MM.1S (cell line): ENCODE measurements around the gene ERFL.

Experiments
- DNase-seq: peaks from one replicate; pipeline ENCODE4 v3.0.0-alpha.2; 2015
- H2AFZ ChIP-seq: fragments of 300-600 bp; sonication (generic); 2 replicates; pipeline ENCODE4 v1.6.0; 2016; ENCODE audit warnings: antibody characterized with exemption, low read length
- H3F3A ChIP-seq: fragments of 300-600 bp; sonication (generic); 2 replicates; pipeline ENCODE4 v1.6.1; 2016; ENCODE audit warnings: mild to moderate bottlenecking, antibody characterized with exemption, low read length, moderate library complexity, mixed read lengths; ENCODE audit not compliant: insufficient read depth
- H3K27ac ChIP-seq: fragments of 300-600 bp; sonication (generic); 2 replicates; pipeline ENCODE4 v1.5.1; 2016; ENCODE audit warnings: mild to moderate bottlenecking, low read length
- H3K27me3 ChIP-seq: fragments of 300-600 bp; sonication (generic); replicated peaks from 2 replicates; pipeline ENCODE4 v1.6.0; 2016; ENCODE audit warnings: low read length; ENCODE audit not compliant: insufficient read depth
- H3K36me3 ChIP-seq: fragments of 300-600 bp; sonication (generic); replicated peaks from 2 replicates; pipeline ENCODE4 v1.6.1; 2016; ENCODE audit warnings: mild to moderate bottlenecking, low read length, mixed read lengths; ENCODE audit not compliant: insufficient read depth
- H3K4me1 ChIP-seq: fragments of 300-600 bp; sonication (generic); 2 replicates; pipeline ENCODE4 v1.6.1; 2016; ENCODE audit warnings: low read length, mixed read lengths
- H3K4me2 ChIP-seq: fragments of 300-600 bp; sonication (generic); 2 replicates; pipeline ENCODE4 v1.6.0; 2016; ENCODE audit warnings: low read depth, low read length
- H3K4me3 ChIP-seq: fragments of 300-600 bp; sonication (generic); 2 replicates; pipeline ENCODE4 v1.5.1; 2016; ENCODE audit warnings: low read length, mixed read lengths
- H3K79me2 ChIP-seq: fragments of 300-600 bp; sonication (generic); 2 replicates; pipeline ENCODE4 v1.6.1; 2016; ENCODE audit warnings: mixed run types, low read length, mixed read lengths
- H3K9ac ChIP-seq: fragments of 300-600 bp; sonication (generic); 2 replicates; pipeline ENCODE4 v1.6.1; 2016; ENCODE audit warnings: low read length, mixed read lengths
- H3K9me2 ChIP-seq: fragments of 300-600 bp; sonication (generic); replicated peaks from 2 replicates; pipeline ENCODE4 v1.6.1; 2016; ENCODE audit warnings: mild to moderate bottlenecking, low read length, mixed read lengths; ENCODE audit not compliant: insufficient read depth
- H3K9me3 ChIP-seq: fragments of 300-600 bp; sonication (generic); replicated peaks from 2 replicates; pipeline ENCODE4 v1.6.1; 2016; ENCODE audit warnings: mild to moderate bottlenecking, low read length, mixed read lengths; ENCODE audit not compliant: insufficient read depth
- H4K20me1 ChIP-seq: fragments of 300-600 bp; sonication (generic); 2 replicates; pipeline ENCODE4 v1.6.1; 2016; ENCODE audit warnings: mild to moderate bottlenecking, low read length, moderate library complexity, mixed read lengths; ENCODE audit not compliant: insufficient read depth
- CTCF ChIP-seq: fragments of 300-600 bp; sonication (generic); IDR thresholded peaks from 2 replicates; pipeline ENCODE4 v1.5.1; 2016; ENCODE audit warnings: antibody characterized with exemption, low read length, mixed read lengths
- EZH2 ChIP-seq: fragments of 300-600 bp; sonication (generic); optimal IDR thresholded peaks from 2 replicates; pipeline ENCODE3; 2017; ENCODE audit warnings: low read depth, mild to moderate bottlenecking, antibody characterized with exemption, low read length, mixed read lengths
- EZH2phosphoT487 ChIP-seq: fragments of 300-600 bp; sonication (generic); IDR thresholded peaks from 2 replicates; pipeline ENCODE4 v1.6.1; 2018; ENCODE audit warnings: antibody characterized with exemption, low read length

ERFL gene

GRCh38 chr19:41863209-41863931 lies 64.9 kb downstream of the ERFL start:
- Histone ChIP-seq H3K9me3 (no peaks in the 10 kb centered on the region), H3K4me1 (peaks cover 65% of the 10 kb centered on the region), H3K27ac (no peak overlapping the region; the same call in 1 of the 2 replicates), H4K20me1 (peaks cover 29% of the 10 kb centered on the region), H3K9ac (no peak overlapping the region), H3K79me2 (peaks cover 81% of the 10 kb centered on the region), H3K9me2 (no peaks in the 10 kb centered on the region), H3K4me3 (no peak overlapping the region), H3K4me2 (peak overlapping the region; percentile 87; the same call in 1 of the 2 replicates), H3K36me3 (peaks cover 12% of the 10 kb centered on the region; the same call in 1 of the 2 replicates), H3K27me3 (no peaks in the 10 kb centered on the region), H2AFZ (no peak overlapping the region), H3F3A (peaks cover 48% of the 10 kb centered on the region)
- DNase-seq = no peak
- no peak for TF ChIP-seq EZH2phosphoT487
- TF ChIP-seq CTCF = no peak
- no peak for TF ChIP-seq EZH2

GRCh38 chr19:41862445-41862986 lies 65.7 kb downstream of the ERFL start:
- Histone ChIP-seq H3F3A (peaks cover 40% of the 10 kb centered on the region), H3K27me3 (no peaks in the 10 kb centered on the region), H3K9ac (no peak overlapping the region; the same call in 1 of the 2 replicates), H3K27ac (no peak overlapping the region), H3K4me2 (peak overlapping the region; percentile 87), H3K9me2 (no peaks in the 10 kb centered on the region), H4K20me1 (peaks cover 20% of the 10 kb centered on the region), H3K4me1 (peaks cover 57% of the 10 kb centered on the region), H3K79me2 (peaks cover 73% of the 10 kb centered on the region), H3K4me3 (no peak overlapping the region), H2AFZ (no peak overlapping the region), H3K9me3 (no peaks in the 10 kb centered on the region), H3K36me3 (peaks cover 12% of the 10 kb centered on the region; the same call in 1 of the 2 replicates)
- no peak for DNase-seq
- TF ChIP-seq EZH2phosphoT487 = no peak
- no peak for TF ChIP-seq EZH2
- no peak for TF ChIP-seq CTCF

- no peak for DNase-seq
- H3K27ac ChIP-seq = no peak overlapping the region
- no peaks in the 10 kb centered on the region for H3K9me3 ChIP-seq
- no peak overlapping the region for H2AFZ ChIP-seq
- peaks cover 50% of the 10 kb centered on the region for H3K4me1 ChIP-seq
- peak overlapping the region; percentile 87 for H3K4me2 ChIP-seq
- peaks cover 12% of the 10 kb centered on the region; the same call in 1 of the 2 replicates for H3K36me3 ChIP-seq
- no peaks in the 10 kb centered on the region for H3K27me3 ChIP-seq
- peaks cover 66% of the 10 kb centered on the region for H3K79me2 ChIP-seq
- H3F3A ChIP-seq = peaks cover 34% of the 10 kb centered on the region
- H4K20me1 ChIP-seq = peaks cover 18% of the 10 kb centered on the region
- peak overlapping the region; percentile 99; the same call in 1 of the 2 replicates for H3K9ac ChIP-seq
- TF ChIP-seq EZH2phosphoT487 (no peak), EZH2 (no peak), CTCF (no peak)
- H3K9me2 ChIP-seq = no peaks in the 10 kb centered on the region
- peak overlapping the region; percentile 97; the same call in 1 of the 2 replicates for H3K4me3 ChIP-seq
These were observed 66.4 kb downstream of the ERFL start for GRCh38 chr19:41861846-41862245.
